Natural killer cell (primary cell): ENCODE measurements around the gene MGAT3. TPM values are rescaled to one million over a fixed set of nuclear protein-coding genes. Genes with fewer than 3 reads are reported as not detected.

Source experiments
- ATAC-seq, 3 donors: fragments of 150-1000 bp in 2 of 3; fragments of 200-7000 bp in 1 of 3; cut with Tn5 transposase; 1 replicate in 1 of 3; 2 replicates in 2 of 3; pipeline ENCODE4 v1.10.0; 2021; ENCODE audit warnings: mild to moderate bottlenecking in 2 of 3, moderate library complexity in 2 of 3
- DNase-seq, 2 donors: peaks; one replicate each; pipeline versions ENCODE4 v3.0.0 to v3.0.0-alpha.2; 2013 to 2021; ENCODE audit warnings: mixed read lengths in 1 of 2
- H3K27ac ChIP-seq: one replicate; pipeline ENCODE4 v1.5.1; 2013; ENCODE audit warnings: mild to moderate bottlenecking, low read length
- H3K27me3 ChIP-seq: one replicate; pipeline ENCODE4 v1.6.1; 2013; ENCODE audit warnings: low read length; ENCODE audit not compliant: control insufficient read depth, insufficient read depth
- H3K36me3 ChIP-seq: one replicate; pipeline ENCODE4 v1.6.1; 2013; ENCODE audit warnings: low read length; ENCODE audit not compliant: control insufficient read depth, insufficient read depth
- H3K4me1 ChIP-seq: one replicate; pipeline ENCODE4 v1.6.1; 2013; ENCODE audit warnings: low read length; ENCODE audit not compliant: control insufficient read depth, insufficient read depth
- H3K4me3 ChIP-seq: one replicate; pipeline ENCODE4 v1.5.1; 2013; ENCODE audit warnings: low read length
- H3K9me3 ChIP-seq: one replicate; pipeline ENCODE4 v1.6.1; 2013; ENCODE audit warnings: low read length; ENCODE audit not compliant: control insufficient read depth, insufficient read depth
- H3K27ac Mint-ChIP-seq, 2 donors: one replicate each; pipeline ENCODE4 v1.8.0; 2022; ENCODE audit warnings: mild to moderate bottlenecking in 2 of 2, mixed read lengths in 2 of 2, moderate library complexity in 1 of 2
- H3K27me3 Mint-ChIP-seq, 2 donors: one replicate each; pipeline ENCODE4 v1.8.0; 2022; ENCODE audit warnings: low read depth in 2 of 2, mixed read lengths in 2 of 2
- H3K36me3 Mint-ChIP-seq: one replicate; pipeline ENCODE4 v1.8.0; 2022; ENCODE audit warnings: mixed read lengths
- H3K4me1 Mint-ChIP-seq, 2 donors: one replicate each; pipeline ENCODE4 v1.8.0; 2022; ENCODE audit warnings: mixed read lengths in 2 of 2
- H3K4me3 Mint-ChIP-seq: one replicate; pipeline ENCODE4 v1.8.0; 2022; ENCODE audit warnings: mild to moderate bottlenecking, moderate library complexity, mixed read lengths
- H3K9me3 Mint-ChIP-seq, 2 donors: one replicate each; pipeline ENCODE4 v1.8.0; 2022; ENCODE audit warnings: mixed read lengths in 2 of 2
- CTCF ChIP-seq: fragments of 200-600 bp; IDR thresholded peaks from one replicate; pipeline ENCODE4 v1.8.0; 2022; ENCODE audit warnings: antibody characterized with exemption
- WGBS: methylation state at CpG from one replicate; pipeline ENCODE4 v1.1.7; 2013; ENCODE audit warnings: missing lambda C conversion rate; ENCODE audit not compliant: insufficient coverage; 5-methylcytosine and 5-hydroxymethylcytosine counted together
- intact Hi-C: fragments of 100-400 bp; cut with micrococcal nuclease; formaldehyde crosslinking; loops from one replicate; pipeline ENCODE4 v1.14.2; 2022
- total RNA-seq, 4 donors: library from RNA; stranded (reverse); fragments of 120-200 nt in 1 of 4; gene quantifications; one replicate each; pipeline versions ENCODE4 v1.2.3 to v1.2.4, GENCODE V29; 2013 to 2022

Gene MGAT3
- total RNA-seq, 3 donors from 2014 or later (not counting 1 experiment from before 2014, with no cell fraction given) = 0.09 to 13.7 (median 0.11) TPM

GRCh38 chr22:39472570-39473556 lies 16.1 kb downstream of the MGAT3 start:
- H3K27me3 Mint-ChIP-seq = peaks cover 0 to 2% of the 10 kb centered on the region in 2 donors
- H3K27me3 ChIP-seq = no peaks in the 10 kb centered on the region
- H3K27ac ChIP-seq = no peak overlapping the region
- no peaks in the 10 kb centered on the region for H3K36me3 ChIP-seq
- peak in 1 of 3 donors; percentile 51 for ATAC-seq
- intact Hi-C loops = no loop called here
- no peaks in the 10 kb centered on the region for H3K9me3 Mint-ChIP-seq
- peaks cover 6 to 16% of the 10 kb centered on the region in 2 donors for H3K4me1 Mint-ChIP-seq
- H3K9me3 ChIP-seq = no peaks in the 10 kb centered on the region
- H3K4me3 Mint-ChIP-seq = no peak overlapping the region
- 83% methylated on average over 19 of the region's 19 CpGs for WGBS
- no peak overlapping the region for H3K4me3 ChIP-seq
- no peaks in the 10 kb centered on the region for H3K36me3 Mint-ChIP-seq
- H3K4me1 ChIP-seq = peaks cover 33% of the 10 kb centered on the region
- no peak for DNase-seq
- H3K27ac Mint-ChIP-seq = no peak overlapping the region
- TF ChIP-seq CTCF = no peak

DNA sequence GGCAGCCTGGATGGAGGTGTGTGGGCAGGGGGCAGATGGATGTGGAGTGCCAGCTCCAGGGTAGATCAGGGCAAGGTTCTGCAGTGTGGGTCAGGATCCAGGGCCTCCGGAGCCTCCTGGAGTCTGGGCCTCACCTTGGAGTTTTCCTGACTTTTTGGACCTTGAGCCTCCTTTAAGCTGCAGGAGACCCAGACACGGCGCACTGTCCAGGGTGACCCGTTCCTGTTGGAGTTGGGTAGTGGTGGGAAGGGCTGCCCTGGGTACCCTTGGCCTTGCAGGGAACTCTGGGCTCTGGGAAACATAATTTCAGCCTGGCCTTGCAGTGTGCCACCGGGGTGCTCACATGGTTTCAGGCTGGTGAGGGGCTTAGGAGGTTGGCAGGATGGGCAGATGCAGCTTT lies 17.0 kb downstream of the MGAT3 start:
- Mint-ChIP-seq H3K4me3 (no peak overlapping the region), H3K27ac (no peak overlapping the region), H3K9me3 (no peaks in the 10 kb centered on the region), H3K27me3 (peaks cover 0 to 2% of the 10 kb centered on the region in 2 donors), H3K4me1 (peaks cover 6 to 16% of the 10 kb centered on the region in 2 donors), H3K36me3 (no peaks in the 10 kb centered on the region)
- no peak for ATAC-seq
- 95% methylated on average over 5 of the region's 5 CpGs for WGBS
- no peak for TF ChIP-seq CTCF
- intact Hi-C loops = no loop called here
- no peak for DNase-seq
- no peak overlapping the region for H3K27ac ChIP-seq
- no peaks in the 10 kb centered on the region for H3K36me3 ChIP-seq
- peaks cover 30% of the 10 kb centered on the region for H3K4me1 ChIP-seq
- no peak overlapping the region for H3K4me3 ChIP-seq
- no peaks in the 10 kb centered on the region for H3K27me3 ChIP-seq
- no peaks in the 10 kb centered on the region for H3K9me3 ChIP-seq

DNA sequence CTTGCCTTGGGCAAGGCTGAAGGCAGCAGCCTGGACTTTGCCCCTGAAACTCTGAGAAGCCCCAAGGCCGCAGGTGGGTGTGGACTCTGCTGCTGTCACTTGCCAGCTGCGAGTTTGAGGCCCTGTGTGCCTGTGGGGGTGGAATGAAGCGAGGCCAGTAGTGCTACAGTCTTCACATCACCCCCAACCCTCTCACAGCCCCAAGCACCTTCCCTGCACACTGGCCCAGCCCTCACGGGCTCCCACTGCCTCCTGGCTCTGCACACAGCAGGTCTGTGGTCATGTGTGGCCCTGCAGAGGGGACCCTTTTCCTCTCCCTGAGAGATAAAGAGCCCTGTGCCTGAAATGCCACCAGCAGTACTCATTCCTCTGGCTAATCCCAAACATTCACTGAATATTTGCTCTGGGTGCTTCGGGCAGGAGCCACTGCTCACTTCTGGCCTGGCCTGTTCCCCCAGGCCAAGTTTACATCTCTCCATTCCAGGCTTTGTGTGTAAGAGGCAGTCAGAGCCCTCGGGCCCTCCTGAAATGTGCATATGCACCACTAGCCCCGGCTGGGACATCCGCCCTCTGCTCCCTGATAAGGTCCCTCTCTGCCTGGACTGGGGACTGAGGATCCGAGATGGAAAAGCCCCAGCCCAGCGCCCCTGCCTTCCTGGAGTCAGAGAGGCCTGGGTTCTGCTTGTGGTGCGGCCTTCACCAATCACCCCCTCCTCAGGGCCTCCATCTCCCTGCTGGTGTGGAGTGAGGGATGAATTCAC lies 17.7 kb downstream of the MGAT3 start:
- H3K27me3 Mint-ChIP-seq = peaks cover 0 to 2% of the 10 kb centered on the region in 2 donors
- H3K4me3 Mint-ChIP-seq = no peak overlapping the region
- H3K27me3 ChIP-seq = no peaks in the 10 kb centered on the region
- no peaks in the 10 kb centered on the region for H3K9me3 Mint-ChIP-seq
- H3K36me3 Mint-ChIP-seq = no peaks in the 10 kb centered on the region
- H3K36me3 ChIP-seq = no peaks in the 10 kb centered on the region
- intact Hi-C loops = no loop called here
- TF ChIP-seq CTCF = no peak
- WGBS = 86% methylated on average over 10 of the region's 11 CpGs
- DNase-seq (no peak), ATAC-seq (no peak)
- peaks cover 27% of the 10 kb centered on the region for H3K4me1 ChIP-seq
- H3K27ac Mint-ChIP-seq = no peak overlapping the region
- no peak overlapping the region for H3K4me3 ChIP-seq
- H3K9me3 ChIP-seq = no peaks in the 10 kb centered on the region
- H3K4me1 Mint-ChIP-seq = peaks cover 6 to 16% of the 10 kb centered on the region in 2 donors
- H3K27ac ChIP-seq = no peak overlapping the region
